ENCODE measurements around the gene AQP10.
A peak's percentile ranks its signal among the peaks of the same experiment; 100 is the strongest.
"Not testable (repeated sequence)": the region's sequence is repeated elsewhere in the genome, so short reads cannot be mapped to it uniquely, and the experiment has no call there.

AQP10 gene

DNA sequence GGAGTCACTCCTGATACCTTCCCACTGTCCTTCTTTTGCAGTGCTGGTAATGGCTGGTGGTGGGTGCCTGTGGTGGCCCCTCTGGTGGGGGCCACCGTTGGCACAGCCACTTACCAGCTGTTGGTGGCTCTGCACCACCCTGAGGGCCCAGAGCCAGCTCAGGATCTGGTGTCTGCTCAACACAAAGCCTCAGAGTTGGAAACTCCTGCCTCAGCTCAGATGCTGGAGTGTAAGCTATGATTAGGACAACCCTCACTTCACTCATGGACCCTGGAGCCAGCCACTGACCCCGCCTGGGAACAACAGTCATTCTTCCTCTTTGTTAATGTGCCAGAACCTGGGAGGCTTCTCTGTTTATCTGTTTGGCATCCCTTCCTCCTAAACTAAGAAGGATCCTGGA, 3.3 kb downstream of the AQP10 start:
- no peak for DNase-seq (ENCODE audit: low spot score)

GRCh38 chr1:154324669-154325582, 4.0 kb downstream of the AQP10 start, which contains the start of gene ATP8B2:
Gene ATP8B2, plus strand, starts transcription at chr1:154325525. Its CDS starts 2,617 bp downstream, at chr1:154328142.
- DNase-seq (ENCODE audit: low spot score): peak; percentile 91

DNA sequence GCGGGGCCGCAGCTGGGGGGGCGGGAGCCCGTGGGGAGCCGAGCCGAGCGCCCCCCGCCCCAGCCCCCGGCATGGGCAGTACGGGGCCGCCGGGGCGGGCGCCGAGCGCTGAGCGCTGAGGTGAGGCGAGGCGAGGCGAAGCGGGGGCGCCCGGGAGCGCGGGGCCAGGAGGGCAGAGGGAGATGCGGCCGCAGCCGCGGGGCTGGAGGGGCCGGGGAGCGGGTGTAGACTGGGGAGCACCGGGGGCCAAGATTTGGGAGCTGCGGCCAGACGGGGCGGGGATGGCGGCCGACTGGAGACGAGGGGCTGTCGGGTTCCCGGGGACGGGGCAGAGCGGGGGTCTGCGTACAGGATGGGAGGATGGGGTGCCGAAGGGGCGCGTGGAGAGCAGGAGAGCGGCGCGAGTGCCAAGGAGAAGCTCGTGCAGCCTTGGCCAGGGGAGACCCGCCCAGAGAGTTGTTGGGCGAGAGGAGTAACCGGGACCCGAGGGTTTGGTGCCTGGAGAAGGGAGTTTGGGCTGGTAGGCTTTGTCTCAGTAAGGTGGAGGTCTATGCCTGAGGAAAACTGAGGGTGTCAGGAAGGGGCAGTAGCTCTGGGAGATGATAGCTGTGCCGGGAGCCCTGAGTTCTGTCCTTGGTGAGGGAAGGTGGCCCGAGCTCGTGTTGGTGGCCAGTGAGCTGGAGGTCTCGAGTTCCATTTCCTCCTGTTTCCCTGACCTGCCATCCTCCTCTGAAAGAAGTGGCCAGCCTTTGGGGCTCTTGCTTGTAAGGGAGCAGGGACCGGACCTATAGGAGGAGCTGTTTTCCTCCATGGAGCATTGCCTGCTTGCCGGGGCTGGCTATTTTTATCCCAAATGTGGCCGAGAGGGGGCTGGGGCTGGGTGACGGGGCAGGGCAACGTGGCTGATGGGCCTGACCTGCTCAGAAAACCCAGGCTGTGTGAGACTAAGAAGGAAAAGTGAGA, 5.0 kb downstream of the AQP10 start:
- DNase-seq (ENCODE audit: low spot score): peak; percentile 92

DNA sequence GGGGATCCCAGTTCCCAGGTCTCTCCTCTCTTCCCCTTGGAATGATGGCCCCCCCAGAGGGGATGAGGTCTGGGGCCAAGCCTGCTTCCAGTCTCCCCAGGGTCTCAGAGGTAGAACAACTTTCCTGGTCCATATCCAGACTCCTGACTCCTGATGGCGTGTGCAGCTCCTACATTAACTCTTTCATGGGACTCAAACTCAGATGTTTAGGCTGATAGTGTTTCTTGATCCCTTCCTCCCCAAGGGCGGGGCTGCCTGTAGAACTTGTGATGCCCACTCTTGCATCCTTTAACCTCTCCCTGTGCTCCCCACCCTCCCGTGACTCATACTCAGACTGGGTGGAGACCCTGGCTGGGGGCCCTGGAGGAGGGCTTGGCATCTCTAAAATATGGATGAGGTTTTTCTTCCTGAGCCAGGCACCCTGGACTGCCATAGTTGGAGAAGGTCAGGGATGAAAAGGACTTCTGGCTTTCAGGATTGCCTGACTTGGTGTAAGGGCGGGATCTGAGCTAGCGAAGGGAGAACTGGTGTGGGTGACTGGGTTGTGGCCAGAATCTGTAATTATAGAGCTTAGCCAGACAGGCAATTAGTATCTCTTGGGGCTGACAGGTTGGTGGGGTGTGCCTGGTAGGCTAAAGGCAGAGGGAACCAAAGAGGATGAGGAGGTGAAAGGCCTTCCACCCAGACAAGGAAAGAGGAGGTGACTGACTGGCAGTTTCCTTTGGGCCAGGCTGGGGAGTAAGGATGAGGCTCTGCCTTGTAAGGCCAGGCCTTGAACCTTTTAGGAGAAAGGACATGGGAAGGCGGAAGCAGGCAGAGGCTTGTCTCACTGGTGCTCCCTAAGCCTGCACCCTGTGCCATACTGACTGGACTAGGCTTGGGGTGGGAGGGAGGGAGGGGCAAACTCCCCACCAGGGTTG, 5.9 kb downstream of the AQP10 start:
- peak; percentile 89 for DNase-seq (ENCODE audit: low spot score)

DNA sequence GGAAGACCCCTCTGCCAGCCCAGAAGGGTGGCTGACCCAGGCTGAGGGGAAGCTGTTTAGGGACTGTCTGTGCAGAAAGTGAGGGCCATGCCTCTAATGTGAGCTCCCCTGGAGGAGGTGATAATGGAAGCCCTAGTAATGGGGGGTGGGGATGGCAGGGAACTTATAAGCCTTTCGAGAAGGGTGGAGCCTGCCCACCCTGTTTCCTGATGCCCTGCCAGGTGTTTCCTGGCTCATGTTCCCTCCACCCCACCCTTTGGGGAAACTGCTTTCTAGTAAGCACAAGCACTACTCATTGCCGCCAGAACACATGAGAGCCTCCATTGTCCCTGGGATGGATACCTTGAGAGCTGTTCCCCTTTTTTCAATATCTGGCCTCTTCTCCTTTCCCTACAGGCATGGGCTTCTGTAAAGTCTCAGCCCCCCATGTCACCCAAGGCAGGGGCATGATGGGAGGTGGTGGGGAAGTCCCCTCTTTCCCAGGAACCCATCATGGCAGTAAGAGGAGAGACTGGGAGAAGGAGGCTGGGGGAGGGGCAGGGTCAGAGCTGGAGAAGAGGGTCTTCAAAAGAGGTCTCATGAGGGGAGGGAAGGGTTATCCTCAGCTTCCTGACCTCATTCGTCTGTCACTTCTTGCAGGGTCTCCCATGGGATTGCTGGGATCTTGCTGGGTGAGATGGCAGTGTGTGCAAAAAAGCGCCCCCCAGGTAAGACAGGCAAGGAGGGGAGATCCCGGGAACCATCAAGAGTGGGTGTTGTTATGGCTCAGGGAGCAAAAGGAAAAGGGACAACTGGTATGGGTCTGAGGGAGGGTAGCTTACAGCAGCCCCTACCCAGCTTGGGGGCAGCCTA, 6.8 kb downstream of the AQP10 start:
- no peak for DNase-seq (ENCODE audit: low spot score)

DNA sequence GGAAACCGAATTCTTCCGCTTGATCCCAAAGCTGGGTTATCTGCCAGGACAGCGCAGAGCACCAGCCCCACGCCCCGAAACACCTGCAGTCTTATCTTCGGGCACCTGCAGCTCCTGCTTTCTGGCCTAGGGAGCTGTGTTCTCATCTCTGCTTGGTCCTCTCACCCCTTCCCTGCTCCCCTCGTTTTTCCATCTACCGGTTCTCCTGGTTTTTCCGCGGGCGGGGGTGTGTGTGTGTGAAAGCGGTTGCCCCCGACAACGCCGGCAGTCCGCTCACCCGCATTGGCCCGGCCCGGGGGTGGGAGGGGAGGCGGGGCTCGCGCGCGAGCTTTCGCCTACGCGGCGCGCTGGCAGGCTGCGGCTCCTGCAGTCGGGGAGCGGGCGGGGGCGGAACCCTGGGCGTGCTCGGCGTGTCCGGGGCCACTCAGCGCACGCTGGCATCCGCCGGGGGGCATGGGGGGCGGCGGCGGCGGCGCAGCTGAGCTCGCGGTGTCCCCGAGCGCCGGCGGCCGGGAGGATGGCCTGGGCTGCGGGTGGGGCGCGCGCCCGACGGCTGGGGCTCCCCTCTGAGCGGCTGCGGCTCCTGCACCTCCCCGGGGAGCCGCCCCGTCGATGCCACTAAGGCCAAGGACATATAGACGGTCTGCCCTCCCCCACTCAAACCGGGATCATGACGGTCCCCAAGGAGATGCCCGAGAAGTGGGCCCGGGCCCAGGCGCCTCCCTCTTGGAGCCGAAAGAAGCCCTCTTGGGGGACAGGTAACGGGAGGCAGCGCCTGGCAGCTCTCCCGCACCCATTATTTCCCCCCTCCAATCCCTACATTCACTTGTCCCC, 7.6 kb downstream of the AQP10 start:
- peak; percentile 92 for DNase-seq (ENCODE audit: low spot score)

- no peak for DNase-seq (ENCODE audit: low spot score)
These were observed 8.2 kb downstream of the AQP10 start for GRCh38 chr1:154329152-154329521.

DNA sequence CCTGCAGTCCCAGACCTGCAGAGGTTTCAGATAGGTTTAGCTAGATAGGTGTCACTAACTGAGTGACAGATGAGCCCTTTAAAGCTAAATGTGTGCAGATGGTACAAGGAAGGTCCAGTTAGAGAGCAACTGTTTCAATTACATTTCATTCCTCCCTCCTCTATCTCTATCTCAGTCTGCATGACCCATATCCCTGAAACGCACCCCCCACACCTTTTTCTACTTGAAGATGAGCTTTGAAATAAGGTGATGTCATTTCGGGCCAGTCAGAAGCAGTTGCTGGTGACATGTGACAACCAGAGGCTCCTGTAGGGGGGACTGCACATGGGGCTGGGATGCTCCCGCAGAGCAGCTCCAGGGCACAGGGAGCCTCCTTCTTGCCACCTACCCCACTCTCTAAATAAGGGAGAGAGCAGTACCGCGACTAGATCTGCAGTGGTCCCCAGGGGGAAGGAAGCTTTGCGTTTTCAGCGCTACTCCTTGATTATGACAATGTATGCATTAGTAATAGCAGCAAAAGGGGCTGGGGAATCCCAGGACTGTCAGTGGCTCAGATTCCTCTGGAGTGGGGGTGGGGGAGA, 8.7 kb downstream of the AQP10 start:
- no peak for DNase-seq (ENCODE audit: low spot score)

- no peak for DNase-seq (ENCODE audit: low spot score)
These were observed 9.8 kb downstream of the AQP10 start for GRCh38 chr1:154330669-154331068.

GRCh38 chr1:154334079-154335024, 13.5 kb downstream of the AQP10 start:
- no peak for DNase-seq (ENCODE audit: low spot score)

- DNase-seq (ENCODE audit: low spot score): peak; percentile 88
These were observed 14.3 kb downstream of the AQP10 start for GRCh38 chr1:154335025-154335714.

DNA sequence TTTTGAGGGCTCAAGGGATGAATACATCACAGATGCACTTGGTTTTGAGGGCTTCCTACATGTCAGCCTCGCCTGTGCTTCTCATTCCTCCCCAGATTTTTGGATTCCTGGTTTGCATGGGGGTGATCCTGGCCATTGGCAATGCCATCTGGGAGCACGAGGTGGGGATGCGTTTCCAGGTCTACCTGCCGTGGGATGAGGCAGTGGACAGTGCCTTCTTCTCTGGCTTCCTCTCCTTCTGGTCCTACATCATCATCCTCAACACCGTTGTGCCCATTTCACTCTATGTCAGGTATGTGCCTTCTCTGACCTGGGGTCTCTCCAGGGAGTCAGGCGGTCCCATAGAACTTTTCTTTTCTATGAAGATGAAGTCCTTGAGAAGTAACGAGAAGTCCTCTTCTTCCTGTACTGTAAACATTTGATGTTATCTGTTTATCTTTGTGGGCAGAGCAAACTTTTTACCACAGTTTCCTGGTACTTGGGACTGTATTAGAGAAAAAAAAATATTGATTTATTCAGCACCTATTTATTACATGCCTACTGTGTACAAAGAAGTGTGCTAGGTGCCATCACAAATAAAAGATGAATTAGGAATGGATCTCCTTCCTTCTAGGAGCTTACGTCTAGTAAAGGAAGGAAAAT, 16.5 kb downstream of the AQP10 start:
- no peak for DNase-seq (ENCODE audit: low spot score)

GRCh38 chr1:154338875-154339274, 18.0 kb downstream of the AQP10 start:
- no peak for DNase-seq (ENCODE audit: low spot score)

DNA sequence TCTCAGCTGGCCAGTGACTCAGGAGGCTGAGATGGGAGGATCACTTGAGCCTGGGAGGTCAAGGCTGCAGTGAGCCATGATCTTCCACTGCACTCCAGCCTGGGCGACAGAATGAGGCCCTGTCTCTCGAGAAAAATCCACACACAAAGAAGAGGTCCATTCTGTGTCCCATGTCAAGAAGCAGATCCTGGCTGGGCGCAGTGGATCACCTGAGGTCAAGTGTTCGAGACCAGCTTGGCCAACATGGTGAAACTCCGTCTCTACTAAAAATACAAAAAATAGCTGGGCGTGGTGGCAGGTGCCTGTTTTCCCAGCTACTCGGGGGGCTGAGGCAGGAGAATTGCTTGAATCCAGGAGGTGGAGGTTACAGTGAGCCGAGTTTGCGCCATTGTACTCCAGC, 20.5 kb downstream of the AQP10 start:
- DNase-seq (ENCODE audit: low spot score): not testable (repeated sequence)

DNA sequence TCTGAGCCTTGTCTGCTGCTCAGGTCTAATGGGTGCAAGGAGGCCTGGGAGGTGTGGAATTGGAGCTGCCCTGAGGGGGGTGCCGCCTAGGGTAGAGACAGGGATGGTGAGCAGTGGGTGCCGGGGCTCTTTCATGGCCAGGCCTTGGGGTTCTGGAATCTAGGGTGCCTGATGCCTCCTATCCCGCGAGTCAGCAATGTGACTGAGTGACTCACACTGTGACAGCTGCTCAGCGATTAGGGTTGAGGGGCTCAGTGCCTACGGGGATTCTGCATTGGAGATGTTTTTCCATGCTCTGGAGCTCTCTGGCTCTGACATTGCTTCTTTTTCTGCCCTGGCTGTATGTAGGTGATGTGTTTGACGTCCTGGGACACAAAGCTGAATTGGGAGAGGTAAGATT, 21.2 kb downstream of the AQP10 start:
- no peak for DNase-seq (ENCODE audit: low spot score)

- DNase-seq (ENCODE audit: low spot score): no peak
These were observed 22.1 kb downstream of the AQP10 start for GRCh38 chr1:154342836-154343472.

Measured in AG20443 (cell line).